Posterior cingulate gyrus (tissue), 11 donors: ENCODE results near the gene WASHC2A.
"Not testable (repeated sequence)": the region's sequence is repeated elsewhere in the genome, so short reads cannot be mapped to it uniquely, and the experiment has no call there.

Source experiments
- DNase-seq, 10 donors: peaks; one replicate each; pipeline versions ENCODE4 v3.0.0 to v3.0.0-alpha.2; 2020 to 2021; ENCODE audit warnings: mixed read lengths in 3 of 10
- intact Hi-C: fragments of 100-400 bp; cut with DNase I; formaldehyde crosslinking; loops from one replicate; pipeline ENCODE4 v1.15.1; 2023

WASHC2A gene, protein sequence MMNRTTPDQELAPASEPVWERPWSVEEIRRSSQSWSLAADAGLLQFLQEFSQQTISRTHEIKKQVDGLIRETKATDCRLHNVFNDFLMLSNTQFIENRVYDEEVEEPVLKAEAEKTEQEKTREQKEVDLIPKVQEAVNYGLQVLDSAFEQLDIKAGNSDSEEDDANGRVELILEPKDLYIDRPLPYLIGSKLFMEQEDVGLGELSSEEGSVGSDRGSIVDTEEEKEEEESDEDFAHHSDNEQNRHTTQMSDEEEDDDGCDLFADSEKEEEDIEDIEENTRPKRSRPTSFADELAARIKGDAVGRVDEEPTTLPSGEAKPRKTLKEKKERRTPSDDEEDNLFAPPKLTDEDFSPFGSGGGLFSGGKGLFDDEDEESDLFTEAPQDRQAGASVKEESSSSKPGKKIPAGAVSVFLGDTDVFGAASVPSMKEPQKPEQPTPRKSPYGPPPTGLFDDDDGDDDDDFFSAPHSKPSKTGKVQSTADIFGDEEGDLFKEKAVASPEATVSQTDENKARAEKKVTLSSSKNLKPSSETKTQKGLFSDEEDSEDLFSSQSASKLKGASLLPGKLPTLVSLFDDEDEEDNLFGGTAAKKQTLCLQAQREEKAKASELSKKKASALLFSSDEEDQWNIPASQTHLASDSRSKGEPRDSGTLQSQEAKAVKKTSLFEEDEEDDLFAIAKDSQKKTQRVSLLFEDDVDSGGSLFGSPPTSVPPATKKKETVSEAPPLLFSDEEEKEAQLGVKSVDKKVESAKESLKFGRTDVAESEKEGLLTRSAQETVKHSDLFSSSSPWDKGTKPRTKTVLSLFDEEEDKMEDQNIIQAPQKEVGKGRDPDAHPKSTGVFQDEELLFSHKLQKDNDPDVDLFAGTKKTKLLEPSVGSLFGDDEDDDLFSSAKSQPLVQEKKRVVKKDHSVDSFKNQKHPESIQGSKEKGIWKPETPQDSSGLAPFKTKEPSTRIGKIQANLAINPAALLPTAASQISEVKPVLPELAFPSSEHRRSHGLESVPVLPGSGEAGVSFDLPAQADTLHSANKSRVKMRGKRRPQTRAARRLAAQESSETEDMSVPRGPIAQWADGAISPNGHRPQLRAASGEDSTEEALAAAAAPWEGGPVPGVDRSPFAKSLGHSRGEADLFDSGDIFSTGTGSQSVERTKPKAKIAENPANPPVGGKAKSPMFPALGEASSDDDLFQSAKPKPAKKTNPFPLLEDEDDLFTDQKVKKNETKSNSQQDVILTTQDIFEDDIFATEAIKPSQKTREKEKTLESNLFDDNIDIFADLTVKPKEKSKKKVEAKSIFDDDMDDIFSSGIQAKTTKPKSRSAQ (N-terminal part only)

DNA sequence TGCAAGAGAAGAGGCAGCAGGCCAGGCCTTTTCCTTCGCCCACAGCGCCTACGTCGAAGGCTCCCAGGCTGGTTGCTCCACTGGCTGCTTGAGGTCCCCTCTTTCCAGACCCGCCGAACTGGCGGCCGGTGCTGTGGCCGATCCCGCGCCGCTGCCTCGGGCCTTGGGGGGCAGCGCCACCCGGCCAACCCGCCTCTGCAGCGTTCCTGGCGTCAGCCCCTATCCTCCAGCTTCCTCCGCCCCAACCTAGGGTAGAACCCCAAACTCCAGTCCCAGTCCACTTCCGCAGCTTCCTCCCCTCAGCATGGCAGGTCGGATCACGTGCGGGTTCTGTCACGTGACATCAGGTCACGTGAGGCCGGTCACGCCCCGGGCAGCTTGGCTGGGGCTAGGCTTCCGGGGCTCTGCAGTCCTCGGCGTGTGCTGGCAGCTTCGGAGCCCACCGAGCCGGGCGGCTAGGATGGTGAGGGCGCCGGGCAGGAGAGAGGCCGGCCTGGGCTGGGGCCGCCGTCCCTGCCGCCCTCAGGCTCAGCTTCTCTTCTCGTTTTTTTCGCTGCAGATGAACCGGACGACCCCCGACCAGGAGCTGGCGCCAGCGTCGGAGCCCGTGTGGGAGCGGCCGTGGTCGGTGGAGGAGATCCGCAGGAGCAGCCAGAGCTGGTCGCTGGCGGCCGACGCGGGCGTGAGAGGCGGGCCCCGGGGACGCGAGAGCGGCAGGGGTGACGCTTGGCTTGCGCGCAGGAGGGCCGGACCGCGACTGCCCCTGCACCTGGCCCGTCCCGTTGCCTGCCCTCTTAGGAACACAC lies at the start of gene WASHC2A:
WASHC2A (plus strand) TSS at position 409 of the 806 bp plus-strand sequence; CDS start at position 461, 52 bp downstream.
- DNase-seq, result peak; percentile 72 to 99 (median 90)
- intact Hi-C loops, result not testable (repeated sequence)

DNA sequence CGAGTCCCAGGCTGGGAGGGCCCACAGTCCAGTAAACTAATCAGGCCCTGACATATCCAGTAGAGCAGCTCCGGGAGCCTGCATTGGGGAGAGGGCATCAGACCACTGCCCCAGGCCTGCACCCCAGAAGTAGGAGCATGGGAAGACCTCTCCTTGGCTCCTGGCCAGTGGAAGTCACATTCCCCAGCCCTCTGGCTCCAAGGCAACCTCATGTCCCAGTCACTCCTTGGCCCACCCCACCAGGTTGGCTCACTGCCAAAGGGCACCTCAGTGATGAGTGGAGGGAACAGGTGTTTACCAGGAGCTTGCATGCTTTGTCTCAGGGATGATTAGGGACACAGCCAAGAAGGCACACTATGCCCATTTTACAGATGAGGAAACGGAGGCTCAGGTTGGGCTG lies 48.5 kb upstream of the WASHC2A start:
- intact Hi-C loops, result not testable (repeated sequence)

DNA sequence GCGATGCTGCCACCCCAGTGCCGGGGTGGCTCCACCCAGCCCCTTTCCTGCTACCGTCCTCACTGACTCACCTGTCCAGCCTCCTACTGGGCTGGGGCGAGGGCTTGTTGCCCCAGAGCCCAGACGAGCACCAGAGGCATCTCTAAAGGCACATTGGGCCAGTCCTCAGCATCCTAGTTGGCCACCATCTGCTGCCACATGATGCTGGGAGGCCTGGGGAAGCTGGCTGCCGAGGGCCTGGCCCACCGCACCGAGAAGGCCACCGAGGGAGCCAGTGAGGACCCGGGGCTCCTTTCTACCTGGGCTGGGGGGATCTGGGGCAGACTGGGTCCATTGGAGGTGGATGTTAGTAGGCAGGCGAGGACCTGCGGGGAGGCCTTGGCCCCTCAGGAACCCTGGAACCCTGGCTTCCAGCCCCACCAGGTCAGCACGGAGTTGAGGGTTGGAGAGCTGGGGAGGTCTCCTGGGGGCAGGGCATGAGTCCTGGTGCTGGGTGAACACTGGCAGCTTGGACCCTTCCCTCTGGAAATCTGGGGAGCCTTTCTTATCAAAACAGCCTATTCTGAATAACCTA lies 47.2 kb upstream of the WASHC2A start:
- intact Hi-C loops, result not testable (repeated sequence)
- peak in 1 of 10 donors; percentile 70 for DNase-seq

More for the DNA sequence above, 48.5 kb upstream of the WASHC2A start:
- DNase-seq, result peak in 1 of 10 donors; percentile 70

DNA sequence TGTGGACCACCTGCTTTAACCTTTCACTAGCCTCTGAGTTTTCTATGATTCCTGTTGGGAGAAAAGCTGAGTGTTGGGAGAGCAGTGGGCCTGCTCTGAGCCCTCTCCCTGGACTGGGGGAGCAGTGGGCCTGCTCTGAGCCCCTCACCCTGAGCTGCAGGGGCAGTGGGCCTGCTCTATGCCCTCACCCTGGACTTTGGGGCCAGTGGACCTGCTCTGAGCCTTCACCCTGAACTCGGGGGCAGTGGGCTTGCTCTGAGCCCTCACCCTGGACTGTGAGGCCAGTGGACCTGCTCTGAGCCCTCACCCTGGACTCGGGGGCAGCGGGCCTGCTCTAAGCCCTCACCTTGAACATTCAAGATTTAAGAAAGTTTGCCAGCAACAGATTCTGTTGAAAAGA lies 46.1 kb upstream of the WASHC2A start:
- DNase-seq, result peak in 1 of 10 donors; percentile 53
- intact Hi-C loops, result no loop called here

DNA sequence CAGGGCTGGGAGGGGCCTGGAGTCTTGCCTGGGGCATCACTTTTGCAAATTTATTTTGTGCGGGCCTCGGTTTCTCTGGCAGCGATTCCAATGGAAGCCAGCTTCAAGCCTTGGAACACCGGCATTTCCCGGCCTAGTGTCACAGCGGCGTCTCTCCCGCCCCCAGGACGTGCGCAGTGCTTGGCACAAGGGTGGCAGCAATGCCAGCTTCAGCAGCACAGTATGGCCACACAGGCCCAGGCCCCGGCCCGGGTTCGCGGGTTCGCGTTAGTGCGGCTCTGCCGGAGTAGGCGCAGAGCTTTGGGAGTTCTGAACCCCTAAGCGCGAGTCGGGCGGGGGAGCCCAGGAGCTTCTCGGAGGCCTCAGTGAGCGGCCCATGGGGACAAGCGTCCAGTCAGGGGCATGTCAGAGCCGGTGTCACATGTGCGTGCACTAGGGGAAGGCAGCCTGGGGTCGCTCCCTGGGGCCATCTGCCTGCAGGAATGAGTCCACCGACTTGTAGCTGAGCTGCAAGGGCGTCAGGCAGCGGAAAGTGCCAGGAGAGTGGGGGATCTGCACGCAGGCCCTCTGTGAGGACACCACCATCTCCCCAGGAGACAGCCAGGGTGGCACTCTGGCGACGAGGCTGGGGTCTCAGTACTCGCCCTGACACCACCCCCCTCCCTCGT lies 42.9 kb upstream of the WASHC2A start:
- intact Hi-C loops, DNase-seq: not testable (repeated sequence)

DNA sequence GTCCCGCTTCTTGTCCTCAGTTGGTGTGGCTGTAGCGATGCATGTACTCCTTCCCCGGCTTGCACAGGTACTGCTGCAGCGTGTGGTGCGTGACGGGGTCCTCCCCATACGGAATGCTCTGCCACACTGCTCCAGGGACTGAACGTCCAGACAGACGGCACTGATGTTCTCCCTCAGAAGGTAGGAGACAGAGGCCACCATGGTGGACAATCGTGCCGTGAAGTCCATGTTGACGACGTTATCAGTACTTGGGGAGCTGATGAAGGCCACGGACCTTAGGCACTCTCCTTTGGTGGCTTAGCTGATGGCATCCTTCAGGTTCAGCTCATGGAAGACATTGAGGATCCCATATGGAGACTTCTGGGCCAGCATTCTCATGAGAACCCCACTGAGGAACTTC lies 42.1 kb upstream of the WASHC2A start:
- intact Hi-C loops, result no loop called here
- no peak for DNase-seq

DNA sequence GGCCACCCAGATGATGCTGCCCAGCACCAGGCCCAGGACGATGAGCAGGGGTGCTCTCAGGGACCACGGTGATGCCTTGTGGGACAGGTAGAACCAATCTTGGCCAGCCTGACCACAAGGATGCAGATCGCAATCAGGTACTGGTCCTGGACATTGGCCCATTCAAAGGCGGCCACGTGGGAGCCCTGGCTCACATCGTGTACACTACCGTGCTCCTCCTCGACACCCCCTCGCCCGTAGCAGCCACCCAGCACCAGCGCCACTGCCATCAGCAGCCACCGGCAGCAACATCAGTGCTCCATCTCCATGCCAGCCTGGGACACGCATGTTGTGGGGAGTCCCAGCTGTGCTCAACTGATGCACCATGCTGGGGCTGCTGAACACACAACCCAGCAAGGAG lies 40.6 kb upstream of the WASHC2A start:
- DNase-seq, result no peak
- intact Hi-C loops, result no loop called here

DNA sequence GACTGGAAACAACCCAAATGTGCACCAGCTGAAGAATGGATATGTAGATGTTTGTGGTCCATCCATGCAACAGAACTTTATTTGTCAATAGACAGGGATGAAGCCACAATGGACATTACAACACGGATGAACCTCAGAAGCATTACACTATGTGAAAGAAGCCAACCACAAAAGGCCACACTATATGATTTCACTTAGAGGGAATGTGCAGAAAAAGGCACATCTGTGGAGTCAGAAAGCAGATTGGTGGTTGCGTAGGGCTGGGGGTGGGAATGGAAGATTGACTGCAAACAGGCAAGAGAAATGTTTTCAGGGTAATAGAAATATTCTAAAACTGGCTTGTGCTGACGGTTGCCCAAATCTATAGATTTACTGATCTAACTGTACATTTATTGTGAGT lies 34.3 kb upstream of the WASHC2A start:
- DNase-seq, result no peak
- intact Hi-C loops, result no loop called here

DNA sequence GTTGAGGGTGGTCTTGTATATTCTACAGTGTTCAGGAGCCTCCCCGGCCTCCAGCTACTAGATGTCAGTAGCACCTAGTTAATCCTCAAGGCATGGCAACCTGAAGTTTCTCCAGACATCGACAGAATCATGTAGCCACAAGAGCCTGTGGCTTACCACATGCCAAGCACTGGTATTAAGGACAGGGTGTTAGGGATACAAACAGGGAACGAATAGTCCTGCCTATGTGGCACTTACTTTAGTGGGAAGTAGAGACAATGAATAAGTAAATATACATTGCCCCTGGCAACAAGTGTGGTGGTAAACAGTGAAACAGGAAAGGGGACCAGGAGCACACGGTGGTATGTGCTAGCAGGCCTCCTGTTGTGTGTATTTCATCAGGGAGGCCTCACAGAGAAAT lies 32.4 kb upstream of the WASHC2A start:
- DNase-seq, intact Hi-C loops: not testable (repeated sequence)

DNA sequence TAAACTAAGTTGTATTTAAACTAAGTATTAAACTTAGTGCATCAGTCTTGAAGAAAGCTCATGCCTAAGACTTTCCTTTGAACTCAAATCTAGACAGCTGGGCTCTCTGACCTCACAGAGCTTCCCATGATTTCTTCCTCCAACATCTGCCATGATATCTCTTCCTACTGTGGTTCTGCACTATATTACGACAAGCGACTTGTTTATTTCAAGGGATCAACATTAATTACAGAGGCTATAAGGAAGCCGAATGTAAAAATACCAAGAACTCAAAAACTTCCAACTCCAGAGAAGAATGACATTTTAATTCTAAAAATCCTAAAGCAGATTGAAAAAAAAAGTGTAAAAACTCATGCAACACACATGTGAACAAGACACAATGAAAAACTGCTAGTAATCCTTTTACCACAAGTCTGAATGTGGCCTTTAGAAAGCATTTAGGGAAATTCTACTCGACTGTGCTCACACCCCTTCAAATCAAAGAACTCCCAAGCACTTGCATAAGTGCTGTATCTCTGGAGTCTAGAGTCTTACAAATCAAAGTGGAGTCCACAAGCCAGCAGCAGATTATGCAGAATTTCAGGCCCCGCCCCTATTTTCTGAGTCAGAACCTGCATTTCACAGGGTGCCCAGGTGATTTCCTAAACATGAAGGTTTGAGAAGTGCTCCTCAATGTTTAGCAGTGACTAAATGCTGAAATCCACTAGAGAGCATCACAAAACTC lies 22.7 kb upstream of the WASHC2A start:
- DNase-seq, result no peak
- intact Hi-C loops, result no loop called here

DNA sequence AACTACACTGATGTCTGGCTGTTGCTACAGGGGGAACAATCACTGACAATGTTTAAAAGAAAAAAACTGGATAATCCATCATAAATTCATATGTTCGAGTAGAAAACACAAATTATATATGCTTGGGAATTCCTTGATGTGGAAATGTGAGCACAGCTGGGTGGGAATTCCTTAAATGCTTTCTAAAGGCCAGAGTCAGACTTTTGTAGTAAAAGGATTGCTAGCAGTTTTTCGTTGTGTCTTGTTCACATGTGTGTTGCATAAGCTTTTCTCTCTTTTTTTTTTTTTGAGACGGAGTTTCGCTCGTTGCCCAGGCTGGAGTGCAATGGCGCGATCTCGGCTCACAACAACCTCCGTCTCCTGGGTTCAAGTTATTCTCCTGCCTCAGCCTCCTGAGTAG lies 21.3 kb upstream of the WASHC2A start:
- DNase-seq, intact Hi-C loops: not testable (repeated sequence)

DNA sequence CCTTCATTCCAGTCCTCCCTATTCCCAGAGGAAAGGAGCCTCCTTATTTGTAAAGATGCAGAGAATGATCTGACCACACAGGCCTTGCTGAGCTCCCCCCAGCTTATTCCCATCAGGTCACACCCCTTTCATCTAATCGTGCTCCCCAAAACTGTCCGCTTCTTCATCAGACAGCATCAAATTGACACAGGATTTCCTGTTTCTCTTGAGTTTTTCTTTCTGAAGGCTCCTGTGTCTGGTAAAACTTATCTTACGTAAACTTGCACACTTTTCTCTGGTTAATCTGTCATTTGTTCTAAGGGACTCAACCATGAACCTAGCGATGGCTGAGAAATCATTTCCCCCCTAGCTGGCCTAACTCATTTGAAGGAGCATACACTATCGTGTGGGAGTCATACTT lies 20.2 kb upstream of the WASHC2A start:
- DNase-seq, intact Hi-C loops: not testable (repeated sequence)

DNA sequence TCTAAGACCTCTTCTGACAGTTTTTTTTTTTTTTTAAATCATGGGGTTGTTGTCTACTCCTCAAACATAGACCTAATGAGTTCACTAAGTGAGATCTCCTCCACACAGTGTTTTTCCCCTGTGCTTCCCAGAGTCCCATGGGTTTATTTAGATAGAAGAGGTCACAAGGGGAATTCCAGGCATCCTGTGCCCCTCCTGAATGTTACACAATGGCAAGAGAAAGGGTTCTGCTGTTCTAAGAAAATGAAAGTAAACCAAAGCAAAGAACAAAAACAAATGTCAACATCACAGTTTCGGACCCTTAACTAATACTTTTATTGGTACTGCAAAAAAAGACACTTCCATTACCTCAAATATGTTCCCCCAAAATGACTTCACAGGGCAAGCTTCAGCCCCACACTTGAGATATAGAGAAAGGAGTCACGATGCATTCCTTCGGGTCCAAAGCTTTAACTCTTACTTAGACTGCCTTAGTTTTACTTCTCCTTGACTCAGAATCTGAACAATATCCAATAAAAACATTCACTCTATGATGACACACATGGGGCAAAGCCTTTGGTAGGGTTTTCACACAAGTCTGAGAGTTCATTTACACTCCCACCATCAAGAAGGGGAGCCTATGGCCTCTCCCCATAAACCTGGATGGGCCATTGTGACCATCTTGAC lies 15.6 kb upstream of the WASHC2A start:
- DNase-seq, intact Hi-C loops: not testable (repeated sequence)

DNA sequence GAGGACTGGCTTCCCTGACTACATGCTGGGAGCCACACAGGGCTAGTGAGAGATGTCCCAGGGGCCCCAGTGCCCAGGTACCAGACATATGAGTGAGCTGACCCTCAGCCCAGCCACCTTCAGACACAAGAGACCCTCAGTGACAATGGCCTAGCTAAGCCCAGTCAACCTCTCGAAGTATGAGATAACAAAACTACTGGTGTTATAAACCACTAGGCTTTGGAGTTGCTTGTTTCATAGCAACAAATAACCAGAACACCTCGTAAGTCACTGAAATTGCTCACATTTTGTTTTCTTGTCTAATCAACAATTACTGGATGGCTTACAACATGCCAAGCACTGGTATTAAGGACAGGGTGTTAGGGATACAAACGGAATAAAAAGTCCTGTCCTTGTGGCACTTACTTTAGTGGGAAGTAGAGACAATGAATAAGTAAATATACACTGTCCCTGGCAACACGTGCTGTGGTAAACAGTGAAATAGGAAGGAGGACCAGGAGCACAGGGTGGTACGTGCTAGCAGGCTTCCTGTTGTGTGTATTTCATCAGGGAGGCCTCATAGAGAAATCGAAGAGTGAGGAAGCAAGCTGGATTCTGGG lies 14.9 kb upstream of the WASHC2A start:
- intact Hi-C loops, DNase-seq: not testable (repeated sequence)

DNA sequence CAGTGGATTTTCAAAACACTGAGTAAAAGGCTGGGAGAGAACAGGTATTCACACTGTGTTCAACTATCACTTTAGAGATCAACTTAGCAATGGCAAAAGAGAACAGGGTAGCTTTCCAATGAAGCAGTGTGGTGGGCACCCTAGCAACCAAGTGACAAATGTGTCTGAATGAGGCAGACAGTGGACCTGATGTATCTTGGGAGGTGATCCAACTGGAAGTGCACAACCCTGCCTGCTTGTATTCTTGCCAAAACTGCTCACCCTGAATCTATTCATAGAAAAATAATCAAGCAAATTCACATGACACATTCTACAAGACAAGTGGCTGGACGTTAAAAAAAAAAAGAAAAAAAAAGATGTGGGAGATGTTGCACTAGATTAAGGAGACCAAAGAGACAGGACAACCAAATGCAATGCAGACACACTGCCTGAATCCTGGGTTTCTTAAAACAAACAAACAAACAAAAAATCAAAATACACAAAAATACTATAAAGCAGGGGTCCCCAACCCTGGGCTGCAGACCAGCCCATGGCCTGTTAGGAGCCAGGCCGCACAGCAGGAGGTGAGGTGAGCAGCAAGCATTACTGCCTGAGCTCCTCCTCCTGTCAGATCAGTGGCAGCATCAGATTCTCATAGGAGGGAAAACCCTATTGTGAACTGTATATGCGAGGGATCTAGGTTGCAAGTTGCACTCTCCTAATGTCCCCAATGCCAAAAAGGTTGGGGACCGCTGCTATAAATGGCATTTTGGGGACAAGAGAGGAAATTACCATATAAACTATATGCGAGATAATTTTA lies 12.1 kb upstream of the WASHC2A start:
- intact Hi-C loops, DNase-seq: not testable (repeated sequence)

DNA sequence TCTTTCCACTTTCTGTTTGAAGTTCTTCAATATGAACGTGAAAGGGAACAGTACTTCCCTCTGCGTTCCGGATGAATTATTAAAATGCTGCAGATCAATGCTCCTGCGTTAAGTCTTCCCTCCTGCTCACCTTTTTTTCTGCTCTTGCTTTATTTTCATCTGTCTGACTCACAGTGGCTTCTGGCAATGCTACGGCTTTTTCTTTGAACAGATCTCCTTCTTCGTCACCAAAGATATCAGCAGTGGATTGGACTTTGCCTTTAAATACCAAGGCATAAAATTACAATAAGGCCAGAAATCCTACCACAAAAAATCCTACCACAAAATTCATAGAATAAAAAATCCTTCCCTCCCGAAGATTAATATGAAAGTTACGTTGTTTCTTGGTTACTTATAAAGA lies 11.1 kb upstream of the WASHC2A start:
- intact Hi-C loops, DNase-seq: not testable (repeated sequence)
